Gastrocnemius medialis (tissue), 4 donors: ENCODE data around the gene AMIGO2. TPM values are rescaled to one million over a fixed set of nuclear protein-coding genes. Genes with fewer than 3 reads are reported as not detected.

Experiments used
- ATAC-seq, 2 donors: fragments of 150-250 bp; one replicate each; pipeline ENCODE4 v1.9.1; 2016
- DNase-seq, 2 donors: peaks; one replicate each; pipeline ENCODE4 v3.0.0-alpha.2; 2019
- H3K27ac ChIP-seq, 4 donors: fragments of 200-600 bp; sonication (generic); 1 replicate in 1 of 4; 2 replicates in 3 of 4; pipeline ENCODE4 v1.5.1; 2016 to 2018; ENCODE audit warnings: mild to moderate bottlenecking in 2 of 4, moderate library complexity in 1 of 4
- H3K27me3 ChIP-seq, 3 donors: fragments of 200-600 bp; sonication (generic) in 2 of 3; 1 replicate in 1 of 3; 2 replicates in 2 of 3; pipeline versions ENCODE4 v1.5.1 to v1.6.0; 2016 to 2019; ENCODE audit warnings: mild to moderate bottlenecking in 1 of 3, moderate library complexity in 1 of 3
- H3K36me3 ChIP-seq, 2 donors: fragments of 200-600 bp; sonication (generic) in 1 of 2; one replicate each; pipeline ENCODE4 v1.5.1; 2017 to 2018
- H3K4me1 ChIP-seq, 2 donors: fragments of 200-600 bp; sonication (generic) in 1 of 2; one replicate each; pipeline ENCODE4 v1.5.1; 2016 to 2017; ENCODE audit warnings: mild to moderate bottlenecking in 2 of 2
- H3K4me3 ChIP-seq, 4 donors: fragments of 200-600 bp; sonication (generic) in 3 of 4; 1 replicate in 1 of 4; 2 replicates in 3 of 4; pipeline ENCODE4 v1.5.1; 2016 to 2019; ENCODE audit warnings: mild to moderate bottlenecking in 2 of 4
- H3K9me3 ChIP-seq, 3 donors: fragments of 200-600 bp; sonication (generic) in 2 of 3; 1 replicate in 1 of 3; 2 replicates in 2 of 3; pipeline ENCODE4 v1.5.1; 2016 to 2019
- CTCF ChIP-seq, 5 experiments: fragments of 450-650 bp in 3 of 5; fragments of 200-600 bp in 2 of 5; sonication (generic) in 2 of 5; IDR thresholded peaks in 4 of 5; conservative IDR thresholded peaks in 1 of 5; 1 replicate in 4 of 5; 2 replicates in 1 of 5; pipeline ENCODE4 v1.5.1; 2016 to 2019; ENCODE audit warnings: antibody characterized with exemption in 5 of 5, mild to moderate bottlenecking in 3 of 5, moderate library complexity in 3 of 5
- POLR2A ChIP-seq, 2 donors: fragments of 450-650 bp; IDR thresholded peaks; one replicate each; pipeline ENCODE4 v1.6.1; 2017; ENCODE audit warnings: antibody characterized with exemption in 2 of 2, mild to moderate bottlenecking in 2 of 2, moderate library complexity in 2 of 2
- in situ Hi-C, 4 donors: fragments of 200-750 bp; cut with MboI; loops; one replicate each; pipeline versions ENCODE4 v1.15.0 to v1.8.0; 2017; ENCODE audit warnings: low sequenced_read_pairs in 4 of 4
- intact Hi-C: fragments of 100-400 bp; cut with DNase I; formaldehyde crosslinking; loops from one replicate; pipeline ENCODE4 v1.15.1; 2023; ENCODE audit warnings: low total_unique reads
- total RNA-seq, 4 donors: library from RNA; depleted of rRNA; stranded (reverse); fragments of >200 nt; gene quantifications; one replicate each; pipeline versions ENCODE4 v1.1.0 to v1.2.3, GENCODE V29; 2016

Gene AMIGO2
- total RNA-seq: 1 to 10 TPM in 1 of 4 donors, under 1 TPM in 3; 0.41 to 1.5 (median 0.51) TPM

GRCh38 chr12:47079468-47079980 lies at the start of gene AMIGO2, which contains the start of gene PCED1B:
AMIGO2 (minus strand) TSS chr12:47079959; CDS start chr12:47079002, 957 bp downstream.
PCED1B (plus strand) TSS chr12:47079621; CDS start chr12:47235064, 155,443 bp downstream.
- intact Hi-C loops (loop anchor here (5.0 kb wide), 1 partner anchor 318 kb away; no protein-coding TSS in a partner anchor), in situ Hi-C loops (no loop called here)
- Histone ChIP-seq H3K27me3 (peaks cover 0 to 28% (median 3%) of the 10 kb centered on the region in 3 donors), H3K4me1 (peaks cover 0 to 9% of the 10 kb centered on the region in 2 donors), H3K9me3 (no peaks in the 10 kb centered on the region), H3K4me3 (peak within 1 kb of the TSS; percentile 56 to 65 (median 64)), H3K36me3 (no peaks in the 10 kb centered on the region), H3K27ac (peak within 1 kb of the TSS; percentile 57 to 74 (median 68))
- DNase-seq (peak; percentile 18 to 51), ATAC-seq (peak; percentile 53 to 62)
- TF ChIP-seq CTCF (IDR thresholded peaks at IDR 0.05 in 4 of 5, conservative IDR thresholded peaks at IDR 0.05 in 1 of 5) (no peak), POLR2A (IDR thresholded peaks at IDR 0.05) (no peak)

GRCh38 chr12:47126246-47126645 lies 46.5 kb upstream of the AMIGO2 start:
- no peaks in the 10 kb centered on the region for H3K36me3 ChIP-seq
- DNase-seq: no peak
- in situ Hi-C loops: no loop called here
- no peaks in the 10 kb centered on the region for H3K9me3 ChIP-seq
- ATAC-seq: no peak
- H3K27me3 ChIP-seq: no peaks in the 10 kb centered on the region
- intact Hi-C loops: no loop called here
- no peaks in the 10 kb centered on the region for H3K4me1 ChIP-seq
- TF ChIP-seq POLR2A (IDR thresholded peaks at IDR 0.05) (no peak), CTCF (IDR thresholded peaks at IDR 0.05 in 4 of 5, conservative IDR thresholded peaks at IDR 0.05 in 1 of 5) (no peak)
- H3K4me3 ChIP-seq: no peak overlapping the region
- no peak overlapping the region for H3K27ac ChIP-seq

GRCh38 chr12:47124451-47124850 lies 44.7 kb upstream of the AMIGO2 start:
- Histone ChIP-seq H3K27ac (no peak overlapping the region), H3K27me3 (no peaks in the 10 kb centered on the region), H3K4me3 (no peak overlapping the region), H3K36me3 (no peaks in the 10 kb centered on the region), H3K9me3 (no peaks in the 10 kb centered on the region), H3K4me1 (no peaks in the 10 kb centered on the region)
- in situ Hi-C loops (no loop called here), intact Hi-C loops (no loop called here)
- DNase-seq: no peak
- TF ChIP-seq POLR2A (IDR thresholded peaks at IDR 0.05) (no peak), CTCF (IDR thresholded peaks at IDR 0.05 in 4 of 5, conservative IDR thresholded peaks at IDR 0.05 in 1 of 5) (no peak)
- no peak for ATAC-seq

- TF ChIP-seq CTCF (IDR thresholded peaks at IDR 0.05 in 4 of 5, conservative IDR thresholded peaks at IDR 0.05 in 1 of 5): no peak
- TF ChIP-seq POLR2A (IDR thresholded peaks at IDR 0.05): no peak
- Histone ChIP-seq H3K4me1 (no peaks in the 10 kb centered on the region), H3K27me3 (no peaks in the 10 kb centered on the region), H3K9me3 (no peaks in the 10 kb centered on the region), H3K27ac (no peak overlapping the region), H3K4me3 (no peak overlapping the region), H3K36me3 (no peaks in the 10 kb centered on the region)
- ATAC-seq: no peak
- no peak for DNase-seq
- in situ Hi-C loops: no loop called here
- intact Hi-C loops: no loop called here
Observed at GRCh38 chr12:47123730-47124129, 44.0 kb upstream of the AMIGO2 start.

- H3K27ac ChIP-seq: no peak overlapping the region
- DNase-seq: no peak
- TF ChIP-seq POLR2A (IDR thresholded peaks at IDR 0.05) (no peak), CTCF (IDR thresholded peaks at IDR 0.05 in 4 of 5, conservative IDR thresholded peaks at IDR 0.05 in 1 of 5) (no peak)
- no peak for ATAC-seq
- no peak overlapping the region for H3K4me3 ChIP-seq
- no peaks in the 10 kb centered on the region for H3K9me3 ChIP-seq
- no peaks in the 10 kb centered on the region for H3K4me1 ChIP-seq
- intact Hi-C loops (no loop called here), in situ Hi-C loops (no loop called here)
- H3K36me3 ChIP-seq: no peaks in the 10 kb centered on the region
- H3K27me3 ChIP-seq: no peaks in the 10 kb centered on the region
Observed at GRCh38 chr12:47122602-47123001, 42.8 kb upstream of the AMIGO2 start.
